ENCODE data around the gene PSORS1C2.

GRCh38 chr6:31144970-31145340, 6.1 kb upstream of the PSORS1C2 start:
- TF ChIP-seq EP300 (IDR thresholded peaks at IDR 0.05) (no peak), CTCF (IDR thresholded peaks at IDR 0.05) (no peak)

Data from ovary (tissue), 3 donors.